ENCODE measurements around the gene DTNB.

The DTNB gene

GRCh38 chr2:25367296-25367695, 306.1 kb downstream of the DTNB start:
- no peak for TF ChIP-seq CTCF (IDR thresholded peaks at IDR 0.05; ENCODE audit: insufficient read depth, low read depth, low read length, missing control alignments)
- no peak for DNase-seq (ENCODE audit: low read depth)
- no peak overlapping the region for H3K4me3 ChIP-seq (ENCODE audit: low read length)

GRCh38 chr2:25366629-25367028, 306.7 kb downstream of the DTNB start:
- no peak overlapping the region for H3K4me3 ChIP-seq (ENCODE audit: low read length)
- TF ChIP-seq CTCF (IDR thresholded peaks at IDR 0.05; ENCODE audit: insufficient read depth, low read depth, low read length, missing control alignments) = no peak

GRCh38 chr2:25365241-25365640, 308.1 kb downstream of the DTNB start:
- TF ChIP-seq CTCF (IDR thresholded peaks at IDR 0.05; ENCODE audit: insufficient read depth, low read depth, low read length, missing control alignments) = no peak
- no peak overlapping the region for H3K4me3 ChIP-seq (ENCODE audit: low read length)
- DNase-seq (ENCODE audit: low read depth) = peak; percentile 60

More at GRCh38 chr2:25366629-25367028, 306.7 kb downstream of the DTNB start:
- no peak for DNase-seq (ENCODE audit: low read depth)

- DNase-seq (ENCODE audit: low read depth) = no peak
- no peak overlapping the region for H3K4me3 ChIP-seq (ENCODE audit: low read length)
- no peak for TF ChIP-seq CTCF (IDR thresholded peaks at IDR 0.05; ENCODE audit: insufficient read depth, low read depth, low read length, missing control alignments)
Observed at GRCh38 chr2:25363733-25364132, 309.6 kb downstream of the DTNB start.

GRCh38 chr2:25362434-25363145, 310.8 kb downstream of the DTNB start:
- DNase-seq (ENCODE audit: low read depth) = peak; percentile 25
- H3K4me3 ChIP-seq (ENCODE audit: low read length) = peak overlapping the region; percentile 42
- no peak for TF ChIP-seq CTCF (IDR thresholded peaks at IDR 0.05; ENCODE audit: insufficient read depth, low read depth, low read length, missing control alignments)

GRCh38 chr2:25362049-25362433, 311.3 kb downstream of the DTNB start:
- peak; percentile 89 for DNase-seq (ENCODE audit: low read depth)
- H3K4me3 ChIP-seq (ENCODE audit: low read length) = peak overlapping the region; percentile 42
- peak; percentile 92 for TF ChIP-seq CTCF (IDR thresholded peaks at IDR 0.05; ENCODE audit: insufficient read depth, low read depth, low read length, missing control alignments)

All from epithelial cell of esophagus (primary cell).